Heart left ventricle (tissue), 16 donors: ENCODE measurements around the gene SUSD1. TPM values are rescaled to one million over a fixed set of nuclear protein-coding genes. Genes with fewer than 3 reads are reported as not detected.

Experiments
- ATAC-seq, 4 donors: fragments of 200-7000 bp; cut with Tn5 transposase; one replicate each; pipeline ENCODE4 v1.9.1; 2020 to 2022; ENCODE audit warnings: moderate library complexity in 4 of 4, mild to moderate bottlenecking in 3 of 4, moderate number of reproducible peaks in 1 of 4
- DNase-seq, 5 donors: peaks; one replicate each; pipeline ENCODE4 v3.0.0-alpha.2; 2020
- H3K27ac ChIP-seq, 12 donors: fragments of 200-600 bp; sonication (generic) in 4 of 12; one replicate each; pipeline versions ENCODE4 v1.5.0 to v1.8.0; 2016 to 2022; ENCODE audit warnings: mild to moderate bottlenecking in 2 of 12
- H3K27me3 ChIP-seq, 9 donors: fragments of 200-600 bp; sonication (generic) in 2 of 9; one replicate each; pipeline versions ENCODE4 v1.5.1 to v1.8.0; 2016 to 2022; ENCODE audit warnings: mild to moderate bottlenecking in 3 of 9
- H3K36me3 ChIP-seq, 9 donors: fragments of 200-600 bp; sonication (generic) in 2 of 9; one replicate each; pipeline versions ENCODE4 v1.5.0 to v1.8.0; 2018 to 2022; ENCODE audit warnings: mild to moderate bottlenecking in 2 of 9
- H3K4me1 ChIP-seq, 12 donors: fragments of 200-600 bp; sonication (generic) in 4 of 12; one replicate each; pipeline versions ENCODE4 v1.5.0 to v1.8.0; 2016 to 2022; ENCODE audit warnings: mild to moderate bottlenecking in 3 of 12
- H3K4me3 ChIP-seq, 12 donors: fragments of 200-600 bp; sonication (generic) in 4 of 12; one replicate each; pipeline versions ENCODE4 v1.5.0 to v1.8.0; 2017 to 2022; ENCODE audit warnings: mild to moderate bottlenecking in 9 of 12, moderate library complexity in 4 of 12
- H3K9me3 ChIP-seq, 12 donors: fragments of 200-600 bp; sonication (generic) in 4 of 12; one replicate each; pipeline versions ENCODE4 v1.5.0 to v1.8.0; 2016 to 2022; ENCODE audit warnings: mild to moderate bottlenecking in 1 of 12
- POLR2A ChIP-seq, 2 donors: fragments of 450-650 bp; IDR thresholded peaks; one replicate each; pipeline ENCODE4 v1.6.1; 2017; ENCODE audit warnings: antibody characterized with exemption in 2 of 2, mild to moderate bottlenecking in 2 of 2, moderate library complexity in 2 of 2
- WGBS, 4 donors: extraction: QIAGEN DNeasy Blood & Tissue Kit in 2 of 4; methylation state at CpG; one replicate each; pipeline versions ENCODE4 v1.1.5 to v1.1.7; 2013 to 2018; 5-methylcytosine and 5-hydroxymethylcytosine counted together
- intact Hi-C, 10 donors: fragments of 100-400 bp; cut with DNase I; formaldehyde crosslinking; loops; one replicate each; pipeline versions ENCODE4 v1.11.1 to v1.14.2; 2022
- polyA plus RNA-seq, 2 donors: library from polyadenylated mRNA; stranded (reverse); fragments of 200-250 nt; gene quantifications; one replicate each; pipeline ENCODE4 v1.2.3, GENCODE V29; 2013
- total RNA-seq, 9 donors: library from RNA; depleted of rRNA in 2 of 9; stranded (reverse); fragments of >200 nt in 2 of 9; fragmentation: NEBNext Ultra II Directional in 3 of 9; extraction: Animal tissue kit (Norgen Biotek cat#: 25700) in 3 of 9; gene quantifications; one replicate each; pipeline versions ENCODE4 v1.1.0 to v1.2.4, GENCODE V29; 2016 to 2023
- TF ChIP-seq, protein P1 (sequence below), 12 donors: fragments of 200-600 bp; sonication (generic) in 4 of 12; IDR thresholded peaks; one replicate each; pipeline versions ENCODE4 v1.5.0 to v1.8.0; 2018 to 2022; ENCODE audit warnings: antibody characterized with exemption in 12 of 12, mild to moderate bottlenecking in 5 of 12
- donor health status: ischemic (EF 13 %, LVEDD 7.1; RV severe dilation, severe dysfunction).
- donor health status: healthy with polysubstance abuse.
- donor health status: DM: no; HTN: yes; CAD: no.
- donor health status: DM: no; HTN: no; CAD: no.
- donor health status: ischemic (EF 25% LVEDD 6.9; RV normal size, moderate dysfunction).
- donor health status: ischemic (EF 25% LVEDD 5.7; RV mildly dilated, moderate dysfunction).
- donor health status: healthy.
- donor health status: DM: yes; HTN: yes; CAD: no.
- donor health status: ischemic (EF 35%, LVEDD 5.7; RV mildly dilated, moderate dysfunction).
- donor health status: nonischemic (EF 11% LVEDD 7.7; RV severe dilation, severe dysfunction).
- donor health status: DM: yes; HTN: yes; CAD: no.
- donor health status: PGD.
- donor health status: ischemic (EF 29% LVEDD 5.4; RV normal size, mild dysfunction).
- donor health status: nonischemic (EF 23%, LVEDD 6.1; RV moderate dilation, normal function).

The SUSD1 gene
- total and polyA plus RNA-seq, 11 donors: 1.0 to 22.7 (median 6.0) TPM

GRCh38 chr9:112188884-112189283 is 13.8 kb upstream of the SUSD1 start:
- ATAC-seq (no peak), DNase-seq (no peak)
- no peaks in the 10 kb centered on the region for H3K36me3 ChIP-seq
- no peaks in the 10 kb centered on the region for H3K9me3 ChIP-seq
- no peak for TF ChIP-seq POLR2A (IDR thresholded peaks at IDR 0.05)
- TF ChIP-seq, protein P1, sequence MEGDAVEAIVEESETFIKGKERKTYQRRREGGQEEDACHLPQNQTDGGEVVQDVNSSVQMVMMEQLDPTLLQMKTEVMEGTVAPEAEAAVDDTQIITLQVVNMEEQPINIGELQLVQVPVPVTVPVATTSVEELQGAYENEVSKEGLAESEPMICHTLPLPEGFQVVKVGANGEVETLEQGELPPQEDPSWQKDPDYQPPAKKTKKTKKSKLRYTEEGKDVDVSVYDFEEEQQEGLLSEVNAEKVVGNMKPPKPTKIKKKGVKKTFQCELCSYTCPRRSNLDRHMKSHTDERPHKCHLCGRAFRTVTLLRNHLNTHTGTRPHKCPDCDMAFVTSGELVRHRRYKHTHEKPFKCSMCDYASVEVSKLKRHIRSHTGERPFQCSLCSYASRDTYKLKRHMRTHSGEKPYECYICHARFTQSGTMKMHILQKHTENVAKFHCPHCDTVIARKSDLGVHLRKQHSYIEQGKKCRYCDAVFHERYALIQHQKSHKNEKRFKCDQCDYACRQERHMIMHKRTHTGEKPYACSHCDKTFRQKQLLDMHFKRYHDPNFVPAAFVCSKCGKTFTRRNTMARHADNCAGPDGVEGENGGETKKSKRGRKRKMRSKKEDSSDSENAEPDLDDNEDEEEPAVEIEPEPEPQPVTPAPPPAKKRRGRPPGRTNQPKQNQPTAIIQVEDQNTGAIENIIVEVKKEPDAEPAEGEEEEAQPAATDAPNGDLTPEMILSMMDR (IDR thresholded peaks at IDR 0.05): no peak
- no peak overlapping the region for H3K4me3 ChIP-seq
- peaks cover 0 to 6% (median 0%) of the 10 kb centered on the region in 12 donors for H3K4me1 ChIP-seq
- 83 to 96% (median 96%) methylated on average over 1 of the region's 1 CpG for WGBS, 4 donors
- no peaks in the 10 kb centered on the region for H3K27me3 ChIP-seq
- H3K27ac ChIP-seq: no peak overlapping the region
- intact Hi-C loops: no loop called here

- H3K9me3 ChIP-seq: no peaks in the 10 kb centered on the region
- no peaks in the 10 kb centered on the region for H3K36me3 ChIP-seq
- no peaks in the 10 kb centered on the region for H3K4me1 ChIP-seq
- intact Hi-C loops: no loop called here
- H3K4me3 ChIP-seq: no peak overlapping the region
- no peak overlapping the region for H3K27ac ChIP-seq
- ATAC-seq (no peak), DNase-seq (no peak)
- TF ChIP-seq, protein P1 (IDR thresholded peaks at IDR 0.05): no peak
- no peak for TF ChIP-seq POLR2A (IDR thresholded peaks at IDR 0.05)
- WGBS, 4 donors: 87 to 91% (median 90%) methylated on average over 4 of the region's 4 CpGs
- H3K27me3 ChIP-seq: no peaks in the 10 kb centered on the region
These were observed 12.3 kb upstream of the SUSD1 start for GRCh38 chr9:112187404-112187803.

DNA sequence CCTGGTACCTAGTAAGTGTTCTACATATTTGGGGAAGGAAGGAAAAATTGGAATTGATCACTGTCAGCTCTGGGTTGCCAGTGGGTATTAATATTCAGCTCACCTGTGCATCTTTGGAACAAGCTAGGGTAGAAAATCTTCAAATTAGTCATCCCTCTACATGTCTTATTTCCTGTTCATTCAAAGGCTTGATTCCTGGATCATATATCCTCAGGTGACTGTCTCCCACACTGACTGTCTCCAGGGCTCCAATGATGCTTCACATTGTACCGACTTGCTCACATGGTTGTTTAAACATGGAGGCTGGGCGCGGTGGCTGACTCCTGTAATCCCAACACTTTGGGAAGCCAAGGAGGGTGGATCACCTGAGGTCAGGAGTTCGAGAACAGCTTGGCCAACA is 11.6 kb upstream of the SUSD1 start:
- intact Hi-C loops: no loop called here
- no peak for TF ChIP-seq POLR2A (IDR thresholded peaks at IDR 0.05)
- TF ChIP-seq, protein P1 (IDR thresholded peaks at IDR 0.05): no peak
- DNase-seq (no peak), ATAC-seq (no peak)
- Histone ChIP-seq H3K27me3 (no peaks in the 10 kb centered on the region), H3K4me3 (no peak overlapping the region), H3K4me1 (no peaks in the 10 kb centered on the region), H3K27ac (no peak overlapping the region), H3K36me3 (no peaks in the 10 kb centered on the region), H3K9me3 (no peaks in the 10 kb centered on the region)
- 95 to 98% (median 96%) methylated on average over 4 of the region's 4 CpGs for WGBS, 4 donors

DNA sequence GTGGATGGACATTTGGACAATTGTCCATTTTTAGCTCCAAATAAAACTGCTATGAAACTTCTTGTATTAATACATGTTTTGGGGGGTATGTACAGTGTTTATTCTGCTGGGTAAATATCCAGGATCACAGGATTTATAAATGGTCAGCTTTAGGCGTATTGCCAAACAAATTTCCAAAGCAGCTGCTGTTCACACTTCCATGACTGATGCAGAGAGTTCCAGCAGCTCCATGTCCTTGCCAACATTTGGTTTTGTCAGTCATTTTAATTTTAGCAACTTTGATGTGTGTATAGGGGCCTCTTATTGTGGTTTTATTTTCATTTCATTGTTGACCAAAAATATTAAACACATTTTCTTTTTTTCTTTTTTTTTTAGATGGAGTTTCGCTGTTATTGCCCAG is 9.8 kb upstream of the SUSD1 start:
- intact Hi-C loops: no loop called here
- Histone ChIP-seq H3K36me3 (no peaks in the 10 kb centered on the region), H3K4me3 (no peak overlapping the region), H3K27ac (no peak overlapping the region), H3K27me3 (no peaks in the 10 kb centered on the region), H3K9me3 (no peaks in the 10 kb centered on the region), H3K4me1 (peaks cover 0 to 15% (median 7%) of the 10 kb centered on the region in 12 donors)
- no peak for TF ChIP-seq POLR2A (IDR thresholded peaks at IDR 0.05)
- TF ChIP-seq, protein P1 (IDR thresholded peaks at IDR 0.05): no peak
- 86 to 96% (median 91%) methylated on average over 2 of the region's 2 CpGs for WGBS, 4 donors
- ATAC-seq: no peak
- no peak for DNase-seq
